ENCODE results near the gene ZNF169.
"Not testable (repeated sequence)": the region's sequence is repeated elsewhere in the genome, so short reads cannot be mapped to it uniquely, and the experiment has no call there.

- not testable (repeated sequence) for TF ChIP-seq CTCF (conservative IDR thresholded peaks at IDR 0.05; ENCODE audit: low read length); EZH2phosphoT487 (IDR thresholded peaks at IDR 0.05; ENCODE audit: borderline replicate concordance, low read depth, low read length)
Observed at GRCh38 chr9:94277029-94277428, 17.9 kb downstream of the ZNF169 start.
